ENCODE results near the gene SGK1. TPM values are rescaled to one million over a fixed set of nuclear protein-coding genes. Genes with fewer than 3 reads are reported as not detected.

Gene SGK1
- total and polyA plus RNA-seq, 2 donors from 2014 or later, result 142 to 324 TPM

- Histone ChIP-seq H3K36me3 (ENCODE audit: control insufficient read depth in 2 of 3, insufficient read depth in 3 of 3, low read length in 3 of 3) (no peaks in the 10 kb centered on the region), H3K27me3 (ENCODE audit: control insufficient read depth, insufficient read depth, low read length) (no peaks in the 10 kb centered on the region), H3K4me3 (ENCODE audit: low read length in 3 of 3) (no peak overlapping the region), H3K27ac (ENCODE audit: low read depth in 2 of 2, low read length in 2 of 2) (no peak overlapping the region), H3K9me3 (ENCODE audit: control insufficient read depth in 2 of 3, insufficient read depth in 1 of 3, low read length in 3 of 3) (peaks cover 0 to 5% (median 0%) of the 10 kb centered on the region in 3 donors), H3K4me1 (ENCODE audit: control insufficient read depth in 2 of 3, insufficient read depth in 2 of 3, low read depth in 1 of 3, low read length in 3 of 3) (no peaks in the 10 kb centered on the region), H3K9ac (ENCODE audit: low read length in 3 of 3) (no peak overlapping the region)
- intact Hi-C loops (cut with DNase I), result no loop called here
- DNase-seq (no peak), FAIRE-seq (no peak)
- TF ChIP-seq CTCF (IDR thresholded peaks at IDR 0.05; ENCODE audit: borderline replicate concordance, extremely low read depth, insufficient read depth), result no peak
Measured at GRCh38 chr6:134324766-134325165, 6.9 kb upstream of the SGK1 start.

- no peak for TF ChIP-seq CTCF (IDR thresholded peaks at IDR 0.05; ENCODE audit: borderline replicate concordance, extremely low read depth, insufficient read depth)
- DNase-seq (no peak), FAIRE-seq (no peak)
- H3K4me1 ChIP-seq (ENCODE audit: control insufficient read depth in 2 of 3, insufficient read depth in 2 of 3, low read depth in 1 of 3, low read length in 3 of 3), result no peaks in the 10 kb centered on the region
- peaks cover 0 to 5% (median 0%) of the 10 kb centered on the region in 3 donors for H3K9me3 ChIP-seq (ENCODE audit: control insufficient read depth in 2 of 3, insufficient read depth in 1 of 3, low read length in 3 of 3)
- H3K27me3 ChIP-seq (ENCODE audit: control insufficient read depth, insufficient read depth, low read length), result no peaks in the 10 kb centered on the region
- H3K4me3 ChIP-seq (ENCODE audit: low read length in 3 of 3), result no peak overlapping the region
- no peak overlapping the region for H3K9ac ChIP-seq (ENCODE audit: low read length in 3 of 3)
- intact Hi-C loops (cut with DNase I), result no loop called here
- H3K36me3 ChIP-seq (ENCODE audit: control insufficient read depth in 2 of 3, insufficient read depth in 3 of 3, low read length in 3 of 3), result no peaks in the 10 kb centered on the region
- H3K27ac ChIP-seq (ENCODE audit: low read depth in 2 of 2, low read length in 2 of 2), result no peak overlapping the region
Measured at GRCh38 chr6:134324141-134324540, 6.2 kb upstream of the SGK1 start.

GRCh38 chr6:134323698-134324097 lies 5.8 kb upstream of the SGK1 start:
- no peaks in the 10 kb centered on the region for H3K4me1 ChIP-seq (ENCODE audit: control insufficient read depth in 2 of 3, insufficient read depth in 2 of 3, low read depth in 1 of 3, low read length in 3 of 3)
- intact Hi-C loops (cut with DNase I), result no loop called here
- peaks cover 0 to 5% (median 0%) of the 10 kb centered on the region in 3 donors for H3K9me3 ChIP-seq (ENCODE audit: control insufficient read depth in 2 of 3, insufficient read depth in 1 of 3, low read length in 3 of 3)
- no peak overlapping the region for H3K9ac ChIP-seq (ENCODE audit: low read length in 3 of 3)
- DNase-seq, result no peak
- TF ChIP-seq CTCF (IDR thresholded peaks at IDR 0.05; ENCODE audit: borderline replicate concordance, extremely low read depth, insufficient read depth), result no peak
- H3K27ac ChIP-seq (ENCODE audit: low read depth in 2 of 2, low read length in 2 of 2), result no peak overlapping the region
- H3K36me3 ChIP-seq (ENCODE audit: control insufficient read depth in 2 of 3, insufficient read depth in 3 of 3, low read length in 3 of 3), result no peaks in the 10 kb centered on the region
- H3K4me3 ChIP-seq (ENCODE audit: low read length in 3 of 3), result no peak overlapping the region
- H3K27me3 ChIP-seq (ENCODE audit: control insufficient read depth, insufficient read depth, low read length), result no peaks in the 10 kb centered on the region
- FAIRE-seq, result no peak

- DNase-seq (no peak), FAIRE-seq (no peak)
- Histone ChIP-seq H3K9me3 (ENCODE audit: control insufficient read depth in 2 of 3, insufficient read depth in 1 of 3, low read length in 3 of 3) (peaks cover 0 to 5% (median 0%) of the 10 kb centered on the region in 3 donors), H3K36me3 (ENCODE audit: control insufficient read depth in 2 of 3, insufficient read depth in 3 of 3, low read length in 3 of 3) (no peaks in the 10 kb centered on the region), H3K4me3 (ENCODE audit: low read length in 3 of 3) (no peak overlapping the region), H3K4me1 (ENCODE audit: control insufficient read depth in 2 of 3, insufficient read depth in 2 of 3, low read depth in 1 of 3, low read length in 3 of 3) (no peaks in the 10 kb centered on the region), H3K27ac (ENCODE audit: low read depth in 2 of 2, low read length in 2 of 2) (no peak overlapping the region), H3K9ac (ENCODE audit: low read length in 3 of 3) (no peak overlapping the region), H3K27me3 (ENCODE audit: control insufficient read depth, insufficient read depth, low read length) (no peaks in the 10 kb centered on the region)
- intact Hi-C loops (cut with DNase I), result no loop called here
- TF ChIP-seq CTCF (IDR thresholded peaks at IDR 0.05; ENCODE audit: borderline replicate concordance, extremely low read depth, insufficient read depth), result no peak
Measured at GRCh38 chr6:134323294-134323693, 5.4 kb upstream of the SGK1 start.

Data from kidney (tissue), 14 donors.